GM18508 (cell line): ENCODE data around the gene PAFAH2.
"Not testable (repeated sequence)": the region's sequence is repeated elsewhere in the genome, so short reads cannot be mapped to it uniquely, and the experiment has no call there.

Experiments
- ATAC-seq: cut with Tn5 transposase; IDR thresholded peaks from one replicate; pipeline ENCODE4 v1.9.1; 2021; ENCODE audit warnings: moderate number of reproducible peaks; ENCODE audit not compliant: insufficient read depth, unreplicated experiment

The PAFAH2 gene

DNA sequence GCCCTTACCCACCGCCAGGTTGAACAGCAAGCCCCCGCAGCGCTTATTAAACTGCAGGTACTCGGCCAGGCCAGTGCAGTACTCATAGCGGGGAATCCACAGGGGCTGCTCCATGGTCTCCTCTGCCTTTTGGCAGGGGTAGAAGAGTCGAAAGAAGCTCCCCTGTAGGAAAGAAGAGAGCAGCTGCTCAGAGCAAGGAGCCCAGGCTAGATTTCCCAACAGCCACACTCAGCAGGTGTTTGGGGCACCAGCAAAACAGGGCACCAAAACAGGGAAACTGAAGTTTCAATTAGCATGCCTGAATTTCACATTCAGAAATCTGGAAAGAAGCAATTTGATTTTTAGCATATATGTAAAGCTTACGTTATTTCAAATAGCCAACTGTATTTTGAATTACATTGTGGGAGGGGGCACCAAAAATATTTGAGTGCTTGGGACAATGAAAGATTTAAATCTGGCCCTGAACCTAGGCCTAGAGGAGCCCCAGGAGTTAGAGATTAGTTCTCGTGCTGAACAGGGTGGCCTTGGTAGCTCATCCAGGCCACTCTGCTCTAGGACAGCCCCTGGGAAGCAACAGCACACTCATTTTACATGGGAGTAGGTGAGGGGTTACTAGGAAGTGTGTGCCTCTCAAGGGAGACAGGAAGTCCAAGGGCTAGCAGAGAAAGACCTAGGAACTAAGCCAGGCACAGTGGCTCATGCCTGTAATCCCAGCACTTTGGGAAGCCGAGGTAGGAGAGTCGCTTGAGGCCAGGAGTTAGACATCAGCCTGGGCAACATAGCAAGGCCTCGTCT lies 8.2 kb downstream of the PAFAH2 start:
- no peak for ATAC-seq

DNA sequence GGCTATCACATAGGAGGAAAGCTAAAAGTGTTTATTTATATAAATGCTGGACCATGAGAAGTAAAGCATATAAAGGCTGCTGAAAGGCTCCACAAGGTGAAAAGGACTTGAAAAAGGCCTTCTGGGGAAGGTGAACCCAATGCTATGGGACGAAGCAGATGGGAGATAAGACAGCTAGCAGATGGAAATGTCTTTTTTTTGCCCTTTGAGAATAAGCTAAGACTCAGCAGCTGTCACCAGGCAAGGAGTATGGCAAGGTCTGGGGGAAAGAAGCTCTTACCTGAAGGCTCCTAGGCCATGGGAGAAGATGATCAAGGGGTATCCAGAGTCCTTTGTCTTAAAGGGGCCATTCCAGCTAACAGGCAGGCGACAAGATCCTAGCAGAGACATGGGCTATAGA lies 9.9 kb downstream of the PAFAH2 start:
- no peak for ATAC-seq

DNA sequence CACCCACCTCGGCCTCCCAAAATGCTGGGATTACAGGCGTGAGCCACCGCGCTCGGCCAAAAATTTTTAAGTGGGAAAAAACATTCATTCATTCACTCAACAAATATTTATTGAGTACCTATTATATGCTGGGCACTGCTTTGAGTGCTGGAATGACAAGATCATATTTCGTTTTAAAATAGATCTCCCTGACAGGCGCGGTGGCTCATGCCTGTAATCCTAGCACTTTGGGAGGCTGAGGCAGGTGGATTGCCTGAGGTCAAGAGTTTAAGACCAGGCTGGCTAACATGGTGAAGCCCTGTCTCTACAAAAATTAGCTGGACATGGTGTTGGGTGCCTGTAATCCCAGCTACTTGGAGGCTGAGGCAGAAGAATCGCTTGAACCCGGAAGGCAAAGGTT lies 11.1 kb downstream of the PAFAH2 start:
- not testable (repeated sequence) for ATAC-seq

DNA sequence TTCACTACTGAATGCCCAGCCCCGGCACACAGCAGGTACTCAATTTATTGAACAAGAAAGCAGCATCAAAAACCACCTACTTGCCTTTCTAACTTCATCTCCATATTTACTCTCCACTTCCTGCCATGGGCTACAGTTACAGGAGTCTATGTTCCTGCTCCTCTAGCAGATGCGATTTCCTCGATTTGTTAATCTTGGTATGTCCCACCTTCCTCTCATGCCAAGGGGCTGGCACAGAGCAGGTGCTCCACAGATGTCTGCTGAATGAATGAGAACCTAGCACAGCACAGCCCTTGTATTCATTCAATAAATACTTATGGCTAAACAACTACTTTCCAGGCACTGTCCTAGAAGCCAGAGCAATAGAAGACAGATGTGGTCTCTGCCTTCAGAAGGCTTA lies 12.2 kb downstream of the PAFAH2 start:
- no peak for ATAC-seq

DNA sequence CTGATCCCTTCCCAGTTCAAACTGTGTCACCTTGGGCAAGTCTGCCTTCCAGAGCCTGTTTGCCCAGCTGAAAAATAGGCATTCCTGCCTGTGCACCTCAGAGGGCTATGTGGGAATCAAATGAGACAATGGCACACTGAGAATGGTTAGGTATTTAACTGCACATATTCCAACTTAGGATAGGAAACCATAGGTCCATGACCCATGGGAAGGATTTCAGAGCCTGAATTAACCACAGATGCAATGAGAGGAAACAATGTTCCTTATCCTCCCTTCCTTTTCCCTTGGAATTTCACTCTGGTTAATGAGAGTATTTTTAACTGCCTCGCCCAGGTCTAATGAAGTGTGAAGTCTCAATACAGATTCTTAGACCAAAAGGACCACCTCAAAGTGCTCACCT lies 12.7 kb downstream of the PAFAH2 start:
- ATAC-seq: no peak

DNA sequence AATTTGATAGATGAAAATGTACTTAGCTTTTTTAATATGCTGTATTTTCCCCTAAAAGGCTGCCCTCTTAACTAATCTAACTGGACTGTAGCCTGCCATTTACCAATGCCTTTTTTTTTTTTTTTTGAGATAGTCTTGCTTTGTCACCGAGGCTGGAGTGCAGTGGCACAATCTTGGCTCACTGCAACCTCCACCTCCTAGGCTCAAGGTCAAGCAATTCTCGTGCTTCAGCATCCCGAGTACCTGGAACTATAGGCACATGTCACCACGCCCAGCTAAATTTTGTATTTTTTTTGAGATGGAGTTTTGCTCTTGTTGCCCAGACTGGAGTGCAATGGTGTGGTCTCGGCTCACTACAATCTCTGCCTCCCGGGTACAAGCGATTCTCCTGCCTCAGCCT lies 18.7 kb downstream of the PAFAH2 start:
- ATAC-seq: no peak

DNA sequence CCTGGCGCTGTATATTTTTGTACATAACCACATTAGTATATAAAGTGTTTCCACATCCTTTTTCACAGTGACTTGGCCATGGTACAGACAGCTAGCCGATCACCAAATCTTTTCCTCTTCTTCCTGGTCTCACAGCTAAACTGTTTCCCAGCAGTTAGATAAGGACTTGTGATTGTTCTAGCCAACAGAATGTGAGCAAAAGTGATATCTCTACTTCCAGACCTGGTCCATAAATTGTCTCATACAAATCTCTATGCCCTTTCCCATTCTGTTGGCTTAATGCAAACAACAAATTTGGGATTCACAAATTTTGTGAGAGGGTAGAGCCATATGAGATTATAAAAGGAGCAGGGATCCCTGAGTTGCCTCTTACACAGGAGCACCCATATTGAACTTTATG lies 19.5 kb downstream of the PAFAH2 start:
- no peak for ATAC-seq

DNA sequence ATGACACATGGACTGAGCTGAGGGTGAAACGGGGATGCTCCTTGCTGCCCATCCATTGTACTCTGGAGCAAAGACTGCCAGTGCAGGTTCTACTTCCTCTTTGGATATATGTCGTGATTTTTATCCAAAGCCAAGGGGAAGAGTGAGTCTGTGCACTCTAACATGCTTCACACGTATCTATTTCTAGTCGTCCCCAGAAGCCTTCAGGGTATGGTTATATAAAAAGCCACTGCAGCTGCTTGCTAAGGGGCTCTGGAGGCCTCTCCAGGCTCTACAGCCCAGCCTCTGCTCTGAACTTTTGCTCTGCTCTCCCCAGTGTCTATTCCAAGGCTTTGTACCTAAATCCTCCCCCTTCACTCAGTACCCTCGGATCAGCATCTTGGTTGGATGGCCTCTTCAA lies 20.1 kb downstream of the PAFAH2 start:
- no peak for ATAC-seq

DNA sequence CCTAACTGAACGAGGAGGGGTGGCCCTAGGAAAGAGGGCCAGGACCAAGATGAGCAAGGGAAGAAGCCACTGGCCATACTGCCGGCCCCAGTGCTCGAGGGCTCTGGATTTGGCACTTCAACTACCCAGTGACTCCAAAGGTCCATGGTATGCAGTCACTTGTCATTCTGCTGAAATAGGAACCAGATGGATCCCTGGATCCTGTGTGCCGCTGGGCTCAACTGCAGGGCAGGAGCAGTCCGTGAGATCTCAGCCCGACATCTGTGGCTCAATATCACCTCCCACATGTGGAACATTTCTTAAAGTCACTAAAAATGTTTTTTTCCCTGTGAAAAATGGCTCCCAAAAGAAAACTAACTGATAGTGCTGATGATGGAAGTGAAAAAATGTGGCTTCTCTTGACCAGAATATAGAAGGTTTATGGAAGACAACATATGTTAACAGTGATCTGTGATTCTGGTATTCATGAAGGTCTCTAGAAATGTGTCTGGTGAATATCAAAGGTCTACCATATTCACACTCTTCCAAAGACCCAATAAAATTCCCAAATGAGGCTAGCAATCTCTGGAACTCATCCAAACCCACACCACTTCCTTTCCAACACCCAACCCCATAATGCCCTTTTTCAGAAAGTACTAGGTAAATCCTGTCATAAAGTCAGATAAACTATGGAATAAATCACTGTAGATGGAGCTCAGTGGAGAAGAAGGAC lies 24.1 kb downstream of the PAFAH2 start:
- no peak for ATAC-seq

DNA sequence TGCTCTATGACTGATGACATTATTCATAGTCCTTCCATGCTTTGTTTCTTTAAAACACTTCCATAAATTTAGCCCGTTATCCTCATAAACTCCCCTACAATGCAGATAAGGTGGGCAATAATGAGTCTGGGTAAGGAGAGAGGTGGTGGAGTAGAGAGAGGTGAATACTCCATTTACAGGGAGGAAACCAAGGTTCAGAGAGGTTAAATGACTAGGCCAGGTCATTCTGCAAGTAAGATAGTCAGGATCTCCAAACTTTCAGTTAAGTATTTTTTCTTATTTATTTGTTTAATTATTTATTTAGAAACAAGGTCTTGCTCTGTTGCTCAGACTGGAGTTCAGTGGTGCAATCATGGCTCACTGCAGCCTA lies 26.1 kb downstream of the PAFAH2 start:
- ATAC-seq: no peak

DNA sequence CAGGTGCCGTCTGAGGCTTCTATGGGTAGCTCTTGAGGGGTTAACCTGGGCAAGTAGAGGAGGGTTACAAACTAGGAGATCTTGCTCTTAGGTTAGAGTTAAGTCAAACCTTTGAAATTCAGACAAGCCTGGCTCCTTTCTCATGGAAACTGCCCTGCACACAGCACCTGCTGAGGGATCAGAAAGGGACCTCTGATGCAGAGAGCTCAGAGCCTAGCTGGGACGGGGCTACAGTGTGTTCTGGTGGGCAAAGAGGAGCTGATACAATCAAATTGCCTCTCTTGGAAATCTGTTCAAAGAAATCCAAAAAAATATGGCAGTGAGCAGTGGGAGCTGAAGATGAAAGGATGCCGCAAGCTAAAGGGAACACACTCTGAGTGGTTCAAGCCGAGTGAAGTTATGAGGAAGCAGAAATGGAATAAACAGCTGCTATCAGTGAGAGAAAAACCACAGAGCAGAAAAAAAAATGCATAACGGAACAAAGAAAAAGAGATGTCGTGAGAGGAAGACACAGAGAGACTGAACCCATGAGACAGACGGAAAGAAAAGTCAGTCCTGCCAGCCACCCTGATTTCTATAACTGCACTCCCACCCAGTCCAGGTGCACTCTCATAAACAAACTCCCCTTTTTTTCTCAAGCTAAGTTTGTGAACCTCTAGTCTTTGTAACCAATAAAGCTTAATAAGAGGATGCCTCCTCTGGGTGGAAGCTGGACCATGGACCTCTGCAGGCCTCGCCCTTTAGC lies 26.6 kb downstream of the PAFAH2 start:
- no peak for ATAC-seq

DNA sequence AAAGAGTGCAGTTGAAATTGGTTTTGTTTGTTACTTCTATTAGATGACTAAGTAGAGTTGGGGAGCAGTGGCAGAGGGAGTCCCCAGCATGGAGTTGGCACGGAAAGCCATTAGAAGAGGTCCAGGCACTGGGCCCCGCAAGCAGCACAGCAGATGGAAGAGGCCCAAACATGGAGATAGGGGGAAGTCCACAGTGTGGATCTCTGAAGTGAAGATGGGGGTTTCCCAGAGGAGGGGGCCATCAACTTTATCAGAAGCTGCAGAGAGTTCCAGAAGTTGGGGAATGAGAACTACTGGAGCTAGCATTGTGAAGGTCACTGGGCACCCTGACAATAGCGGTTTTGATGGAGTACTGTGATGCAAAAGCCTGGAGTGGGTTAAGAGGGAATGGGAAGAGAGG lies 30.6 kb downstream of the PAFAH2 start:
- ATAC-seq: no peak

DNA sequence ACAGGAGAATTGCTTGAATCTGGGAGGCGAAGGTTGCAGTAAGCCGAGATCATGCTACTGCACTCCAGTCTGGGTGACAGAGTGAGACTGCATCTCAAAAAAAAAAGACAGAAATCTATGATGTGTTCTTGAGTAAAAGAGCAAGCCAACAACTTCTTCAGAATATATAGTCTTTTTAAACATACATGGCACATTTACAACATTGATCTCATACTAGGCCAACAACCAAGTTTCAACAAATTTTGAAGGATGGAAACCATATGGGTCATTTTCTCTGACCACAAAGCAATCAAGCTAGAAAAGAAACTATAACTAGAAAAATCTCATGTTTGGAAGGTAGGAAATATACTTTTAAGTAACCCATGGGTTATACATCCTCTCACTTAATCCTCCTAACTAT lies 38.3 kb downstream of the PAFAH2 start:
- no peak for ATAC-seq

DNA sequence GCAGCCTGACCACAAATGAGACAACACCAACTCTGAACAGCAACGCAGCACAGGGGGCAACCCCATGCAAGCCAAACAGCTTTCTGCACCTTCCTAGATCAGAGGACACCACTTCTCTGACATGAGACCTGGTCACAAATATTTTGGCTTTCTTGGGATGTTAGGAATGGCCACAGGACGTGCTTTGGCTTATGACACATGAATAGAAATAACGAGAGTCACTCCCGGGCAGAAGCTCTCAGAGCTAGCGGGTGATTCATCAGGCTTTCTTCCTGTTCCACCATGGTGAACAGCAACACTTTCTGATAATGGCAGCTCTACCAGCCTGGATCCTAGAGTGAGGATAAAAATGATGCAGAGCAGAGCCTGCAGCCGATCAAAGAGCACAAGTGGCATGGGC lies 39.4 kb downstream of the PAFAH2 start:
- no peak for ATAC-seq

DNA sequence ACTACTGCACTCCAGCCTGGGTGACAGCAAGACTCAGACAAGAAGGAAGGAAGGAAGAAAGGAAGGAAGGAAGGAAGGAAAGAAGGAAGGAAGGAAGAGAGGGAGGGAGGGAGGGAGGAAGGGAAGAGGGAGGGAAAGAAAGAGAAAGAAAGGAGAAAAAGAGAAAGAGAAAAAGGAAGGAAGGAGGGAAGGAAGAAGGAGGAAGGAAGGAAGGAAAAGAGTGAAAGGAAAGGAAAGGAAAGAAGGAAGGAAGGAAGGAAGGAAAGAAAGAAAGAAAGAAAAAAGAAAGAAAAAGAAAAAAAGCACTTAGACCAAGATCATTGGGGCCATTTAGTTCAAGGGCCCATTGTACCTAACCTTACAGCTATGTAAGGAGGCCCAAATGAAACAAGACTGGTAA lies 42.3 kb downstream of the PAFAH2 start:
- no peak for ATAC-seq

DNA sequence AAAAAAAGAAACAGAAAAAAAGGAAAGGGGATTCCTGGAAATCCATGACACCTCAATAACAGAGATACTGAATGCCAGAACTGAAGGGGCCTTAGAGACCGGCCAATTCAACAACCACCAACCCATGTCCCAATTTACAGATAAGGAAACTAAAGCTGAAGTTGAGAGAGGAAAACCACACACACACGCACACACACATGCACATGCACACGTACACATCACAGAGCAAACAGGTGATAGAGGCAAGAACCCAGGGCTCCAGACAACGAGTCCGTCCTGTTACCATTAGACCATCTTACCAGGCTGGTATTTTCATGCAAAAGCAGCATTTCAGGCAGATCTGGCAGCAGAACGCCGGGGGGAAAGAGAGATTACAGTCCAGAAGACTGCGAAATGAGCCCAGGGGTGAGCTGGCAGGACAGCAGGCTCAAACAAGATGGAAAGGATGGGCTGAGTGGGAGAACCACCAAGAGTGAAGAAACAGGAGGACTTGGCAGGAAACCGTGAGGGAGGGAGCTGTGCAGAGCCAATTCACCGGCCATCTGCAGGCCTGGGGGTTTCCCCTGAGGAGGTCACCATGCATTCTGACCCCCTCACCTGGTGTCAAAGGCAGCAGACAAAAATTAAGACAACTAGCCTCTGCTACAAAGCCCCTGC lies 43.5 kb downstream of the PAFAH2 start:
- ATAC-seq: no peak

DNA sequence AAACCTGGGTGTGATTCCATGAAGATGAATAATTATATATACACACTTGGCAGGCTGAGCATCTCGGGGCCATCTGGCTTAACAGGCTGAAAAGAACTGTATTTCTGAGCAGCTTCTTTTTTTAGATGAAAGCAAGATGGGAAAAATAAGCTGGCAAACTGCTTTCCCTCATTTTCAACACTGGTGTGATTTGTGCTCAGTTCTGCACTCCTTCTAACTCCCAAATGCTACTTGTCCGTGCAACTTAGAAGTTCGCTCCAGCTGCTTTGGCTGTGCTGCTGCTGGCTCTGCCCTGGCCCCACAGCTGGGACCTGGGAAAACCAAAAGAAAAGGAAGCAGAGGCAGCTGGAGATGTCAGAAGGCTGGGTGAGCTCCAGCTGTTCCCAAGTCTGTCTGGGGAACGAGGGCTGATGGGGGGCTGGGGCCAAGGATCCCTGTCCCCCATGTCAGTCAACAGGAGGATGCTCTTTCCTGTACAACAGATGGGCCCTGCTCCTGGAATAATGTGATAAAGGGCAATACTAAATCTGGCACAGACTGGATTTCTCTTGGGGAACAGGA lies 44.9 kb downstream of the PAFAH2 start:
- ATAC-seq: no peak

DNA sequence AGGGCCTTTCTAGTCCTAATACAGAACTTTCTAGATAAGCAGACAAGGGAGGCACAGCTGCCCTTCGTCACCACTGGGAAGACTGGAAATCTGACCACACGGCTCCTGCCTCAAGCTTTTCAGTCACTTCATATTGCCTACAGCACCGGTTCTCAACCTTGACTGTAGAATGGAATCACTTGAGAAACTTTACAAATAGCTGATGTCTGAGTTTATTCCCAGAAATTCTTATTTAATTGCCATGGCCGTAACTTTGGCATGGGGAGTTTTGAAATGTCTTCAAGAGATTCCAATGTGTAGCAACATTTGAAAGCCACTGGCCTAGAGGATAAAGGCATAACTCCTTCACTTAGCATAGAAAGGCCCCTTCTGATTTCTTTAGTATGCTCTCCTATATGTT lies 49.2 kb downstream of the PAFAH2 start:
- ATAC-seq: no peak

DNA sequence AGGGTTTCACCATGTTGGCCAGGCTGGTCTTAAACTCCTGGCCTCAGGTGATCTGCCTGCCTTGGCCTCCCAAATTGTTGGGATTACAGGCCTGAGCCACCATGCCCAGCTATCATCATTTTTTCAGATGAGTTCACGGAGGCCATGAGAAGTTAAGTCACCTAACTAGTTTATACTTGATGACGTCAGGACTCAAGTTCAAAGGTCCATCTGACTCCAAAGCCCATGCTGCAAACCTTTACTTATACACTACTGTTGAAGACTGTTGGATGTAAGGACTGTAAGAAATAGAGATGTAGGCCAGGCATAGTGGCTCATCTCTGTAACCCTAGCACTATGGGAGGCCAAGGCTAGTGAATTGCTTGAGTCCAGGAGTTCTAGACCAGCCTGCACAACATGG lies 50.8 kb downstream of the PAFAH2 start:
- no peak for ATAC-seq

DNA sequence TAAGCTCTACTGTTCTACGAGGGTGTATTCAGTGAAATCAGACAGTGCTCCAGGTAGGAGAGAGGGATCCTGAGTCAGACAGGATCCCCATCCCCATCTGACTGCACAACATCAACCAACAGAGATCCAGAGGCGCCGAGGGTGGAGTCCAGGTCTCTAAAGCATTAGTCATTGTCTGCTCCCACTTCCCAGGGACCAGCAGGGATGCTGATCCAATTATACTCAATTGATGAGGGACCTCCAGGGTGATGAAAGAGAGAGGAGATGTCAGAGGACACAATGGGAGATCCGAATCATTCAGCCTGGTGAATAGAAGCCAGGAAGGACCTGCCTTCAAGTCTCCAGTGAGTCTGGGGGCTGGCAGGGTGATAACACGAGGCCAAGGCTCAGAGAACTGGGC lies 52.1 kb downstream of the PAFAH2 start:
- no peak for ATAC-seq

DNA sequence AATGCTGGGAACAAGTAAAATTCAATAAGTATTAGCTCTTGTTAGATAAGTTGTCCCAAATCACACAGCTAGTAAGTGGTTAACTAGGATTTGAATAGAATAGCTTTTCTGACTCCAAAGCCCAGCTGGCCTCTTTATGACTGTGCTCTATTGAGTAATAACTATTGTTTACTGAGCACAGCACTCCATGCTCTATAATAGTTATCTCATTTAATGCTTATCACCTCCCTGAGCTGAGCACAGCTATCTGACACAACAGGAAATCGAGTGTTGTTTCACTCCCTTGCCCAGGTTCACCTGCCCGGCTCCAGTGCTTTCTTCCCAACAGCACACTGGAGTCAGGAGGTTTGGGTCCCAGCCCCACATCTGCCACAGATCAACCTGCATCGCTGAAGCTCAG lies 52.9 kb downstream of the PAFAH2 start:
- no peak for ATAC-seq
